ENCODE results near the gene UBE2O.

Gene UBE2O

DNA sequence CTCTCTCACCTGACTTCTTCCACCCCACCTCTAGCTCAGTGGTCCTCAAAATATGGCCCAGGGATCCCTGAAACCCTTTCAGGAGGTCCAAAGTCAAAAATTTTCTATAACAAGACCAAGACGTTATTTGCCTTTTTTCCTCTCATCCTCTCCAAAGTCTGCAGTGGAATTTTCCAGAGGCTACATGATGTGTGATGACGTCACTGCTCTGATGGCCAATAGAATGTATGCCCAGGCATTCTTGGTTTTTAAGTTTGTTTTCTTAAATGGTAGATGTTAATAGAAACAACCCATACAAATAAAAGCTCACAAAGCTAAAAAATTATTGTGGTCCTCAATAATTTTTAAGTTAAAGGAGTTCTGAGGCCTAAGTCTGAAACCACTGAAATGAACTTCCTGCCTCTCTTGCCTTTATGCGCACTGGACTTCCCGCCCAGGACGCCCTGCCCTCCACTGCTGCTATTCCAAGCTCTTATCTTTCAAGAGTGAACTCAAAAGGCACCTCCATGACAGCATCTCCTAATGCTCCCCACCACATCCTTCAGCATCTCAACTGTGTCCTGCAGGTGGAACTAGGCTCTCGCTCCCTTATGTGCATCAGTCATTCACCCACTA lies 13.5 kb downstream of the UBE2O start:
- no peak for DNase-seq (ENCODE audit: low read depth in 2 of 2)

GRCh38 chr17:76438906-76439305 lies 14.0 kb downstream of the UBE2O start:
- DNase-seq (ENCODE audit: low read depth in 2 of 2): no peak

GRCh38 chr17:76437467-76438402 lies 15.2 kb downstream of the UBE2O start:
- no peak for DNase-seq (ENCODE audit: low read depth in 2 of 2)

GRCh38 chr17:76435751-76436150 lies 17.2 kb downstream of the UBE2O start:
- DNase-seq (ENCODE audit: low read depth in 2 of 2): no peak

DNA sequence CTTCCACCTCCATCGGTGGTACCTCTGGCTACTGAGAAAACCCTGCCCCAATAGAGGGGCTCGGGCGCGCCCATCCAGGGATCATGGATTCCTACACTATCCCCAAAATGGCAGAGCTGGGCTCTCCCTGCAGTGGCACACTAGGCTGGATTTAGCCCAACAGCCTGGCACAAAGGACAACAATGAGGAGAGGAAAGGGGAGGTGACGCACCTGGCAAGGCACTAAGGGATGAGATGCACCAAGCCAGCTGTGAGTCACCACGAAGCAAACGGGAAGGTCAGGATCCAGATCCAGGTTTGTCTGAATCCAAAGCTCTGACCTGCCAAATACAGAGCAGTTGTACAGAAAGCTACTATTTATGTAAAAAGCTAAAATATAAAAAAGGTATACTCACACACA lies 18.1 kb downstream of the UBE2O start:
- no peak for DNase-seq (ENCODE audit: low read depth in 2 of 2)

GRCh38 chr17:76433693-76434092 lies 19.3 kb downstream of the UBE2O start:
- DNase-seq (ENCODE audit: low read depth in 2 of 2): no peak

DNA sequence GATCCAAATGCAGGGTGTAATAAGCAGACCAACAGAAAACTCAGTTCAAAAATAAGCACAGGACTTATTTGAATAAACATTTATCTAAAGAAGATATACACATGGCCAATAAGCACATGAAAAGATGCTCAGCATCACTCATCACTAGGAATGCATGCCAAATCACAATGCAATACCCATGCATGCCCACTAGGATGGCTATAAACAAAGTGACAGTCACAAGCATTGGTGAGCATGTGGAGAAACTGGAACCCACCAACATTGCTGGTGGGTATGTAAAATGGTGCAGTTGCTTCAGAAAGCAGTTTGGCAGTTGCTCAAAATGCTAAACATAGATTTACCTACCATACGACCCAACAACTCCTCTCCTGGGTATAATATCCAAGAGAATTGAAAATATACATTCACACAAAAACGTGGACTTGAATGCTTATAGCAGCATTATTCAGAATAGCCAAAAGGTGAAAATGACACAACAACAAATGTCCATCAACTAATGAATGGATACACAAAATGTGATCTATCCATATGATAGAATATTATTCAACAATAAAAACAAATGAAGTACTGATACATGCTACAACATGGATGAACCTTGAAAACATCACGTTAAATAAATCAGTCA lies 20.1 kb downstream of the UBE2O start:
- DNase-seq (ENCODE audit: low read depth in 2 of 2): no peak

- no peak for DNase-seq (ENCODE audit: low read depth in 2 of 2)
Measured at GRCh38 chr17:76432004-76432403, 20.9 kb downstream of the UBE2O start.

DNA sequence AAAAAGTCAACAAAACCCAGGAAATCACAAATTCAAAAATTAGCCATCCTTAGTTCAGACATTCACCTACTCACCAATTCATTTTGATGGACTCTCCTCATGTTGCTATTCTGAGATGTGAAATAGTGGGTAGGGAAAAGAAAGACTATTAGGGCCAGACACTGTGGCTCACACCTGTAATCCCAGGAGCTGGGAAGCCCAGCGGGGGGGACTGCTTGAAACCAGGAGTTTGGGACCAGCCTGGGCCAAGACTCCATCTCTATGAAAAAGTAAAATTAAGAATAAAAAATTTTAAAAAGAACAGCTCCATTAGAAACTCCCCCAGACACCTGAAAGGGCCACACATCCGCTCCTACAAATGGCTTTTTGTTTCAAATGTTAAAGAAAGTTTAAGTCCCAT lies 21.4 kb downstream of the UBE2O start:
- DNase-seq (ENCODE audit: low read depth in 2 of 2): no peak

DNA sequence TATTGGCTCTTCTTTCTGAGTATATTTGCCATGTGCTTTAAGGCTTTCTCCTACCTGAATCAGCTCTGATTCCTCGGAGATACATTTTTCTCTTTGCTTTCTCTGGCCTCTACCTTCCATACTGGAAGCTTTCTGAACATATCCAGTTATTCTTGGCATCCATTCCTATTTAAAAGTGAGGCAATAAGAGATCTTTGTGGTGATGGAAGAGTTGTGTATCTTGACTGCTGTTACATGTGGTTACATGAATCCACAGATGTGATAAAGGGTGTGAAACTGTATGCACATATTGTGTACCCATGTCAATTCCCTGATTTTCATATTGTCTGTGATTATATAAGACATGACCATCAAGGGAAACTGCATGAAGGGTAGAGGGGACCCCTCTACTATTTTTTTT lies 24.4 kb downstream of the UBE2O start:
- DNase-seq (ENCODE audit: low read depth in 2 of 2): no peak

GRCh38 chr17:76427501-76428231 lies 25.3 kb downstream of the UBE2O start:
- no peak for DNase-seq (ENCODE audit: low read depth in 2 of 2)

- no peak for DNase-seq (ENCODE audit: low read depth in 2 of 2)
Measured at GRCh38 chr17:76426853-76427252, 26.1 kb downstream of the UBE2O start.

GRCh38 chr17:76422860-76423259 lies 30.1 kb downstream of the UBE2O start:
- DNase-seq (ENCODE audit: low read depth in 2 of 2): no peak

GRCh38 chr17:76422406-76422805 lies 30.5 kb downstream of the UBE2O start:
- DNase-seq (ENCODE audit: low read depth in 2 of 2): no peak

- DNase-seq (ENCODE audit: low read depth in 2 of 2): no peak
Measured at GRCh38 chr17:76421044-76421407, 31.9 kb downstream of the UBE2O start.

DNA sequence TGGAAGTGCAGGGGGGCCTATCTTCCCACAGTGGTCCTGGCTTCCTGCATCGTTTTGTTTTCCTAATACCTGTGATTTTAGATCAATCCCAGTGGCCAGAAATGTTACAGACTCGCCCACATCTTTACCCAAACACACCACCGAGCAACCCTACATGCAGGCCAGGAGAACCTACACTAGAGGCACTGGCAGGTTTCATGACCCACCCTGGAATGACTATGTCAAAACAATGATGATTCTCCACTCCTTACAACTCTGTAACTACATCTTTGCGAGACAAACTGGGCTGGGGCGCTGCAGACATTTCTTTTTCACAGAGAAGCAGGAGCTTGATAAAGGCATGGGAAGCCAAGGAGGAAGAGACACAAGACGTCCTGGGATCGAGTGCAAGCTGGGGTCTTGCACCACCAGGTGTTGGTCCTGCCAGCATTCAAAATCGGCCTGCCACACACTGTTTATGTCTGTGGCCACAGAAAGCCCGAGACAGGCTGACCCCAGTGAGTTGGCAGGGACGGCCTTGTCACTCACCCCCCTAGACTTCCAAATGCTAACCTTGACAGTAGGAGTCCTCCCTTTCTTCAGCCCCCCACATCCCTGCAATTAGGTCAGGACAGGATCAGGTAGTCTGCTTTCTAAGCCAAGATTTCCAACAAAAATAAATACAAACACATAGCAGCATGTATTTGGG lies 32.5 kb downstream of the UBE2O start:
- no peak for DNase-seq (ENCODE audit: low read depth in 2 of 2)

DNA sequence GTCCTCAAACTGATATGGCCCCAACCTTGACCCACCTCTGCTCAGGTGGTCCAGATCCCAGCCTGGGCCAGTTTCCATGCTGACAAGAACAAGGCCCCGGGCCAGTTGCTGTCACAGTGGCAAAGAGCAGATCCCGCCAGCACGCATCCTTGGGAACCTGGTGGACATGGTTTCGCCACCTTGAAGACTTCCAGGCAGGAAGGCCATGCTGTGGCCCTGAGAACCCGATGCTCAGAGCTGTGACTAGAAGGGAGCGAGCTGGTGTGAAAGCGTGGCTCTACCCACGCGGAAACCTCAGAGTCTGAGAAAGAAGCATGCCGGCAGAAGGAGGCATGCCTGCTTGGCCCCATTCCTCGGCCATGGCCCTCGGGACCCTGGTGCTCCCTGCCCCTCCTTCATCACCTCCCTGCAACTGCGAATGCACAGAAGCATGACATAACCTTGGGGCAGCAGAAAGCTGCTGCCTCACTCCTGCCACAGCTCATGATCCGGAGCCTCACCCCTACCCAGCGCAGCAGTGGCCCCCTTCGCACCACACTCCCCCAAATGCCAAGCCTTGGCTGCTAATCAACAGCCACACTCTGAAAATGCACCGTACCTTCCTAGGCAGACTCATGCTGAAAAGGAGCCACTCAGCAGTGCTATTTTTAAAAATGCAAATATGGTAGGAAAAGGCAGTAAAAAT lies 33.2 kb downstream of the UBE2O start:
- DNase-seq (ENCODE audit: low read depth in 2 of 2): no peak

DNA sequence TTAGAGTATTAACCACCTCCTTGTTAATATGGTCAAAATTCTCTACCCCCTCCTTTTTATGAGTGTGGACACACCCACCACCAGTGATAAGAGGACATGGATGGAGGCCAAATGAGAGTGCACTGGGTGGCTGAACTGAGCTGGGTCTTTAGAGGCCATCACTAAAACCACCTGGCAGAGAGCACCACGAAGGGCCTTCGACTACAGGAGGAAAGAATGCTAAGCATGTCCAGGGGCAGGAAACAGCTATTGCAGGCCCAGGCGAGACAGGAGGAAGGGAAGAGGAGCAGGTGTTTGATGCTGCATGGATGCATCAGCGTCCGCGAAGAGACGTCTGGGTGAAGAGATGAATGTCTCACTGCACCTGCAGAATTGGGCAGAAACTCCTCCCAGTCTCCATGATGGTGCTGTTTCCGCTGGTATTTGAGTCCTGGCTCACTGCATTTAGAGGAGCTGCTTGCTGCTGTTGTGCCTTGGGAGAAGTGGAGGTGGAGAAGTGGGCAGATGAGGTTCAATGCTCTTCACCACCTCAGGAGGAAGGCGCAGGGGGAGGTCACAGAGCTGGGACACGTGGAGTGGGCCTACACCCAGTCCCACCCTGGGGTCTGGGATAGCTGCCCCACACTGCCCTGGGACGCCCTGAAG lies 35.3 kb downstream of the UBE2O start:
- no peak for DNase-seq (ENCODE audit: low read depth in 2 of 2)

- no peak for DNase-seq (ENCODE audit: low read depth in 2 of 2)
Measured at GRCh38 chr17:76416899-76417298, 36.1 kb downstream of the UBE2O start.

DNA sequence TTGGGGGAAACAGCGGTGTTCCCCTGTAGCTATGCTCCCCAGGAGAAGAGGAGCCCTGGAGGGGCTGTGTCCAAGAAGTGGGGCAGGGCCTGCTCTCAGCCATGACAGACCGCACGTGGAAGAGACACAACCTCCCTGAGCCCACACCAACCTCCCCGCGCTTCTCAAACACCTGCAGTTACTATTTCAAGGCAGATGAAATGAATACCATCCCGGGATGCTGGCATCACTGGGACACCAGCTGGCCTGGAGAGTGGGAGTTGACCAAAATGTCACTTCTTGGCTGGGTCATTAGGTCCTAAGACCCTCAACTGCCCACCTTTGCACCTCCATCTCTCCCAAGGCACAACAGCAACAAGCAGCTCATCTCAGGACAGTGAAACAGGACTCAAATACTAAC lies 36.5 kb downstream of the UBE2O start:
- no peak for DNase-seq (ENCODE audit: low read depth in 2 of 2)

- no peak for DNase-seq (ENCODE audit: low read depth in 2 of 2)
Measured at GRCh38 chr17:76415786-76416185, 37.2 kb downstream of the UBE2O start.
